ENCODE results near the gene RAB40A.

RAB40A gene

GRCh38 chrX:103524747-103525146, 5.5 kb upstream of the RAB40A start:
- H3K36me3 ChIP-seq, result no peaks in the 10 kb centered on the region
- no peaks in the 10 kb centered on the region for H3K27me3 ChIP-seq
- H3K4me3 ChIP-seq (ENCODE audit: low read depth in 1 of 2, low read length in 1 of 2), result no peak overlapping the region
- no peaks in the 10 kb centered on the region for H3K4me1 ChIP-seq (ENCODE audit: control insufficient read depth in 1 of 2, insufficient read depth in 1 of 2, low read depth in 1 of 2, low read length in 1 of 2)
- TF ChIP-seq, protein P1, sequence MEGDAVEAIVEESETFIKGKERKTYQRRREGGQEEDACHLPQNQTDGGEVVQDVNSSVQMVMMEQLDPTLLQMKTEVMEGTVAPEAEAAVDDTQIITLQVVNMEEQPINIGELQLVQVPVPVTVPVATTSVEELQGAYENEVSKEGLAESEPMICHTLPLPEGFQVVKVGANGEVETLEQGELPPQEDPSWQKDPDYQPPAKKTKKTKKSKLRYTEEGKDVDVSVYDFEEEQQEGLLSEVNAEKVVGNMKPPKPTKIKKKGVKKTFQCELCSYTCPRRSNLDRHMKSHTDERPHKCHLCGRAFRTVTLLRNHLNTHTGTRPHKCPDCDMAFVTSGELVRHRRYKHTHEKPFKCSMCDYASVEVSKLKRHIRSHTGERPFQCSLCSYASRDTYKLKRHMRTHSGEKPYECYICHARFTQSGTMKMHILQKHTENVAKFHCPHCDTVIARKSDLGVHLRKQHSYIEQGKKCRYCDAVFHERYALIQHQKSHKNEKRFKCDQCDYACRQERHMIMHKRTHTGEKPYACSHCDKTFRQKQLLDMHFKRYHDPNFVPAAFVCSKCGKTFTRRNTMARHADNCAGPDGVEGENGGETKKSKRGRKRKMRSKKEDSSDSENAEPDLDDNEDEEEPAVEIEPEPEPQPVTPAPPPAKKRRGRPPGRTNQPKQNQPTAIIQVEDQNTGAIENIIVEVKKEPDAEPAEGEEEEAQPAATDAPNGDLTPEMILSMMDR (IDR thresholded peaks at IDR 0.05), result no peak
- H3K9me3 ChIP-seq, result no peaks in the 10 kb centered on the region
- H3K27ac ChIP-seq, result no peak overlapping the region

DNA sequence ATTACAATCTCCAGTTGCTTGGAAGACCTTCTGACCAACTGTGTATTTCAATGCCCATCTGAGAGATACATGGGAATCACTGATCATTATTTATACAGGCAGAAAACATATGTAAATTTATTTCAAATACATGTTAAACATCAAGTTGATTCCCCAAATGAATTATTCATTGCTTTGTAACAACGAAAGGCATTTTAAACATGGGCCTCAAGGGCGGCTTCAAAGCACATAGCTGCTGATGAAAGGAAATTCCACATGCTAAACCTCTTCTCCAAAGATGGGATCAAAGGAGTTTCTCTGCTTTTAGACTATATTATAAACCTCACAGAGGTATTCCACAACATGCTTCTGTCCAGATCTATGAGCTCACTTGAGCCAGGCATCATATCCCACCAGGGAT, 4.3 kb upstream of the RAB40A start:
- Histone ChIP-seq H3K9me3 (no peaks in the 10 kb centered on the region), H3K27me3 (no peaks in the 10 kb centered on the region), H3K36me3 (no peaks in the 10 kb centered on the region), H3K4me1 (ENCODE audit: control insufficient read depth in 1 of 2, insufficient read depth in 1 of 2, low read depth in 1 of 2, low read length in 1 of 2) (no peaks in the 10 kb centered on the region), H3K27ac (no peak overlapping the region), H3K4me3 (ENCODE audit: low read depth in 1 of 2, low read length in 1 of 2) (no peak overlapping the region)
- TF ChIP-seq, protein P1 (IDR thresholded peaks at IDR 0.05), result no peak

GRCh38 chrX:103520386-103520785, 1.1 kb upstream of the RAB40A start:
- Histone ChIP-seq H3K27me3 (no peaks in the 10 kb centered on the region), H3K9me3 (no peaks in the 10 kb centered on the region), H3K27ac (no peak overlapping the region), H3K4me3 (ENCODE audit: low read depth in 1 of 2, low read length in 1 of 2) (no peak overlapping the region), H3K4me1 (ENCODE audit: control insufficient read depth in 1 of 2, insufficient read depth in 1 of 2, low read depth in 1 of 2, low read length in 1 of 2) (no peaks in the 10 kb centered on the region), H3K36me3 (no peaks in the 10 kb centered on the region)
- TF ChIP-seq, protein P1 (IDR thresholded peaks at IDR 0.05), result no peak

- no peaks in the 10 kb centered on the region for H3K27me3 ChIP-seq
- H3K4me1 ChIP-seq (ENCODE audit: control insufficient read depth in 1 of 2, insufficient read depth in 1 of 2, low read depth in 1 of 2, low read length in 1 of 2), result no peaks in the 10 kb centered on the region
- H3K36me3 ChIP-seq, result no peaks in the 10 kb centered on the region
- H3K4me3 ChIP-seq (ENCODE audit: low read depth in 1 of 2, low read length in 1 of 2), result no peak overlapping the region
- no peak overlapping the region for H3K27ac ChIP-seq
- no peaks in the 10 kb centered on the region for H3K9me3 ChIP-seq
- TF ChIP-seq, protein P1 (IDR thresholded peaks at IDR 0.05), result no peak
These were observed 718 bp downstream of the RAB40A start for GRCh38 chrX:103518571-103518970.

DNA sequence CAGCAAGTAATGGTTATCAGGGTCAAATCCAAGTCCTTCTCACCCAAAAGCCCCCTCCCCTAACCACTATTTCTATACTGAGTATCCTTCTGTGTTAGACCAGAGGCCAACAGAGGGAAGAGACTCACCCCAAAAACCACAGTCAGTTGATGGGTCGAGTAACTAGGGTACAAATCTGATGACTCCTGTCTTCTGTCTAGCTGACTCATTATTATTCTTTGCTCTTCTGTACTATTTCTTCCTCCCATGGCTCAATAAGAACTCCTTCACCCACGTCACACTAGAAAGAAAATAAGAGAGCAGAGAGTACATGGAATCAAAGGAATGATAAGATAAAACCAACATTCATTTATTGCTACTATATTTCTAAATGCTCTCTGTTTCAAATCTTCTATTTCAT, 2.0 kb downstream of the RAB40A start:
- Histone ChIP-seq H3K9me3 (no peaks in the 10 kb centered on the region), H3K27me3 (no peaks in the 10 kb centered on the region), H3K4me1 (ENCODE audit: control insufficient read depth in 1 of 2, insufficient read depth in 1 of 2, low read depth in 1 of 2, low read length in 1 of 2) (no peaks in the 10 kb centered on the region), H3K36me3 (no peaks in the 10 kb centered on the region), H3K27ac (no peak overlapping the region), H3K4me3 (ENCODE audit: low read depth in 1 of 2, low read length in 1 of 2) (no peak overlapping the region)
- TF ChIP-seq, protein P1 (IDR thresholded peaks at IDR 0.05), result no peak
